HG02798 (cell line): Measurements from ENCODE around the gene TXNRD3.
"Not testable (repeated sequence)": the region's sequence is repeated elsewhere in the genome, so short reads cannot be mapped to it uniquely, and the experiment has no call there.

Experiments used
- ATAC-seq: cut with Tn5 transposase; IDR thresholded peaks from one replicate; pipeline ENCODE4 v1.9.1; 2021; ENCODE audit warnings: mild to moderate bottlenecking; ENCODE audit not compliant: unreplicated experiment, poor library complexity

Gene TXNRD3

GRCh38 chr3:126655887-126656286 lies 963 bp upstream of the TXNRD3 start:
- ATAC-seq = no peak

GRCh38 chr3:126649556-126650092 lies 5.3 kb downstream of the TXNRD3 start:
- ATAC-seq = no peak

- no peak for ATAC-seq
These were observed 8.2 kb downstream of the TXNRD3 start for GRCh38 chr3:126646674-126647073.

GRCh38 chr3:126644615-126645014 lies 10.3 kb downstream of the TXNRD3 start:
- ATAC-seq = no peak

- ATAC-seq = no peak
These were observed 16.1 kb downstream of the TXNRD3 start for GRCh38 chr3:126638790-126639189.

GRCh38 chr3:126636436-126636835 lies 18.5 kb downstream of the TXNRD3 start:
- ATAC-seq = no peak

GRCh38 chr3:126634803-126635202 lies 20.1 kb downstream of the TXNRD3 start:
- no peak for ATAC-seq

GRCh38 chr3:126630020-126630419 lies 24.9 kb downstream of the TXNRD3 start:
- ATAC-seq = no peak

GRCh38 chr3:126625735-126626134 lies 29.2 kb downstream of the TXNRD3 start:
- not testable (repeated sequence) for ATAC-seq

GRCh38 chr3:126622694-126623093 lies 32.2 kb downstream of the TXNRD3 start:
- no peak for ATAC-seq

GRCh38 chr3:126621627-126622345 lies 33.1 kb downstream of the TXNRD3 start:
- ATAC-seq = no peak

- ATAC-seq = no peak
These were observed 33.8 kb downstream of the TXNRD3 start for GRCh38 chr3:126621171-126621570.

- no peak for ATAC-seq
These were observed 34.2 kb downstream of the TXNRD3 start for GRCh38 chr3:126620738-126621137.

GRCh38 chr3:126618760-126619159 lies 36.2 kb downstream of the TXNRD3 start:
- ATAC-seq = no peak

GRCh38 chr3:126618021-126618420 lies 36.9 kb downstream of the TXNRD3 start:
- no peak for ATAC-seq

- ATAC-seq = no peak
These were observed 37.4 kb downstream of the TXNRD3 start for GRCh38 chr3:126617571-126617970.

- no peak for ATAC-seq
These were observed 38.0 kb downstream of the TXNRD3 start for GRCh38 chr3:126616931-126617330.

- no peak for ATAC-seq
These were observed 41.3 kb downstream of the TXNRD3 start for GRCh38 chr3:126613479-126614188.

- ATAC-seq = no peak
These were observed 42.3 kb downstream of the TXNRD3 start for GRCh38 chr3:126612479-126613205.

GRCh38 chr3:126609909-126610308 lies 45.0 kb downstream of the TXNRD3 start:
- ATAC-seq = no peak
